Calu3 (cell line): ENCODE data around the gene ZNF493. TPM values are rescaled to one million over a fixed set of nuclear protein-coding genes. Genes with fewer than 3 reads are reported as not detected.

ENCODE experiments used
- BruUV-seq: library from RNA; stranded (reverse); fragments of 400-500 nt; replicated peaks from 2 replicates; lab custom pipeline; 2021; lab: Mats Ljungman, UMichigan
- CTCF ChIA-PET: fragments of 300-600 bp; sonication (Branson Sonifier 250); formaldehyde crosslinking; loops from one replicate; lab custom pipeline; 2022; ENCODE audit warnings: antibody characterized with exemption; lab: Charles Lee
- DNase-seq: peaks from one replicate; pipeline ENCODE4 v3.0.0; 2022
- H3K27ac Mint-ChIP-seq: one replicate; pipeline ENCODE4 v1.8.0; 2022; ENCODE audit warnings: mixed read lengths; ENCODE audit not compliant: unreplicated experiment
- H3K27me3 Mint-ChIP-seq: one replicate; pipeline ENCODE4 v1.8.0; 2022; ENCODE audit warnings: mixed read lengths; ENCODE audit not compliant: unreplicated experiment
- H3K36me3 Mint-ChIP-seq: one replicate; pipeline ENCODE4 v1.8.0; 2022; ENCODE audit warnings: mild to moderate bottlenecking, moderate library complexity, mixed read lengths; ENCODE audit not compliant: insufficient read depth, unreplicated experiment
- H3K4me1 Mint-ChIP-seq: one replicate; pipeline ENCODE4 v1.8.0; 2022; ENCODE audit warnings: mild to moderate bottlenecking, low read depth, mixed read lengths; ENCODE audit not compliant: unreplicated experiment
- H3K4me3 Mint-ChIP-seq: one replicate; pipeline ENCODE4 v1.8.0; 2022; ENCODE audit warnings: mild to moderate bottlenecking, low read depth, moderate library complexity, mixed read lengths; ENCODE audit not compliant: unreplicated experiment
- H3K9me3 Mint-ChIP-seq: one replicate; pipeline ENCODE4 v1.8.0; 2022; ENCODE audit warnings: low read depth, mixed read lengths; ENCODE audit not compliant: unreplicated experiment
- CTCF ChIP-seq: fragments of 200-600 bp; IDR thresholded peaks from one replicate; pipeline ENCODE4 v1.8.0; 2022; ENCODE audit warnings: antibody characterized with exemption; ENCODE audit not compliant: unreplicated experiment
- intact Hi-C: fragments of 100-400 bp; cut with micrococcal nuclease; formaldehyde crosslinking; loops from one replicate; pipeline ENCODE4 v1.10.0; 2022; ENCODE audit not compliant: unreplicated experiment
- total RNA-seq: library from RNA; stranded (reverse); gene quantifications from 2 replicates; pipeline ENCODE4 v1.2.3, GENCODE V29; 2022

Gene ZNF493
- total RNA-seq, 1 experiment from 2014 or later: 9.4 TPM

DNA sequence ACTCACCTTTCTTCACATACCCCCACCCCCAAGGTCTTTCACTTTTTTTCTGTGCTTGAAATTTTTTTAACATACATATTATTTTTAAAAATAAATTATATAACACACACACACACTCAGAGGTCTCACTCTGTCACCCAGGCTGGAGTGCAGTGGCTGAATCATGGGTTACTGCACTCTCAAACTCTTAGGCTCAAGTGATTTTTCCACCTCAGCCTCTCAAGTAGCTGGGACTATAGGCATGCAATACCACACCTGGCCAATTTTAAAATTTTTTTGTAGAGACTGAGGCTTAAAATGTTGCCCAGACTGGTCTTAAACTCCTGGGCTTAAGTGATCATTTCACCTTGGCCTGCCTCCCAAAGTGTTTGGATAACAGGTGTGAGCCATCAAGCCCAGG is 75.6 kb downstream of the ZNF493 start:
- no peak for TF ChIP-seq CTCF
- CTCF ChIA-PET: no interaction called here
- no TSS peak for BruUV-seq
- Mint-ChIP-seq H3K27me3 (no peaks in the 10 kb centered on the region), H3K36me3 (no peaks in the 10 kb centered on the region), H3K9me3 (no peaks in the 10 kb centered on the region), H3K27ac (no peak overlapping the region), H3K4me1 (no peaks in the 10 kb centered on the region), H3K4me3 (no peak overlapping the region)
- no peak for DNase-seq
- intact Hi-C loops: no loop called here

GRCh38 chr19:21474671-21475181 is 77.8 kb downstream of the ZNF493 start:
- H3K9me3 Mint-ChIP-seq: peaks cover 2% of the 10 kb centered on the region
- H3K4me3 Mint-ChIP-seq: no peak overlapping the region
- intact Hi-C loops: no loop called here
- no TSS peak for BruUV-seq
- H3K27ac Mint-ChIP-seq: no peak overlapping the region
- no peak for TF ChIP-seq CTCF
- H3K36me3 Mint-ChIP-seq: no peaks in the 10 kb centered on the region
- CTCF ChIA-PET: no interaction called here
- H3K27me3 Mint-ChIP-seq: no peaks in the 10 kb centered on the region
- DNase-seq: no peak
- no peaks in the 10 kb centered on the region for H3K4me1 Mint-ChIP-seq

Other genes with a start within 250 kb of the ZNF493 start
- gene ZNF708, start 67.7 kb upstream of the ZNF493 start, total RNA-seq: 4.9 and 6.0 TPM in 2 replicates
- gene ZNF738, start 38.1 kb upstream of the ZNF493 start, total RNA-seq: 7.4 and 8.2 TPM in 2 replicates
- gene ZNF429, start 108.5 kb downstream of the ZNF493 start, total RNA-seq: 3.7 and 5.6 TPM in 2 replicates